Tibial nerve (tissue), 4 donors: ENCODE data around the gene PIGP.

Source experiments
- EP300 ChIP-seq, 2 donors: sonication (generic); formaldehyde crosslinking; IDR thresholded peaks; one replicate each; pipeline ENCODE4 v1.6.1; 2017; ENCODE audit warnings: antibody characterized with exemption in 2 of 2, mild to moderate bottlenecking in 1 of 2
- POLR2A ChIP-seq, 2 donors: fragments of 450-650 bp; IDR thresholded peaks; one replicate each; pipeline ENCODE4 v1.6.1; 2017; ENCODE audit warnings: antibody characterized with exemption in 2 of 2, mild to moderate bottlenecking in 2 of 2, moderate library complexity in 2 of 2
- TF ChIP-seq, protein P1 (sequence below), 5 experiments: fragments of 200-600 bp in 3 of 5; fragments of 450-650 bp in 2 of 5; sonication (generic) in 3 of 5; IDR thresholded peaks; one replicate each; pipeline ENCODE4 v1.5.1; 2016 to 2019; ENCODE audit warnings: antibody characterized with exemption in 5 of 5, mild to moderate bottlenecking in 3 of 5, moderate library complexity in 2 of 5

DNA sequence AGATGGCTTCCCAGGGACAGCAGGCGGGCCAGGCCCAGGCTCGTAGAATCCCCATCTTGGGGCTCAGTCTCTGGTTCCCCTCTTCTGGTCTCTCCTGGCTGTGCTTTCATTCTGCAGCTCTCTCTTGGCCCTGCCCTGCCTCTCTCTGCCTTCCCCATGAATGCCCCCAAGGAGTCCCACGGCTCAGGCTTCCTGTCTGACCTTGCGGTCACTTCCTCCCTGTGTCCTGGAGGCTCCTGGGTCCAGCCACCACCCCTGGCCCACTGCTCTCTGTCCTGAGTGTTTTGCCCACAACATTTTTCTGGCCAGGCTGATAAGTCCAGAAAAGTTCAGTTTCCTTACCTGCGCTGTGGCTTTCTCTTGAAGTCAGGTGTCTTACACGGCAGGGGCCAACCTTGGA, 29.1 kb downstream of the PIGP start:
- TF ChIP-seq, protein P1, sequence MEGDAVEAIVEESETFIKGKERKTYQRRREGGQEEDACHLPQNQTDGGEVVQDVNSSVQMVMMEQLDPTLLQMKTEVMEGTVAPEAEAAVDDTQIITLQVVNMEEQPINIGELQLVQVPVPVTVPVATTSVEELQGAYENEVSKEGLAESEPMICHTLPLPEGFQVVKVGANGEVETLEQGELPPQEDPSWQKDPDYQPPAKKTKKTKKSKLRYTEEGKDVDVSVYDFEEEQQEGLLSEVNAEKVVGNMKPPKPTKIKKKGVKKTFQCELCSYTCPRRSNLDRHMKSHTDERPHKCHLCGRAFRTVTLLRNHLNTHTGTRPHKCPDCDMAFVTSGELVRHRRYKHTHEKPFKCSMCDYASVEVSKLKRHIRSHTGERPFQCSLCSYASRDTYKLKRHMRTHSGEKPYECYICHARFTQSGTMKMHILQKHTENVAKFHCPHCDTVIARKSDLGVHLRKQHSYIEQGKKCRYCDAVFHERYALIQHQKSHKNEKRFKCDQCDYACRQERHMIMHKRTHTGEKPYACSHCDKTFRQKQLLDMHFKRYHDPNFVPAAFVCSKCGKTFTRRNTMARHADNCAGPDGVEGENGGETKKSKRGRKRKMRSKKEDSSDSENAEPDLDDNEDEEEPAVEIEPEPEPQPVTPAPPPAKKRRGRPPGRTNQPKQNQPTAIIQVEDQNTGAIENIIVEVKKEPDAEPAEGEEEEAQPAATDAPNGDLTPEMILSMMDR (IDR thresholded peaks at IDR 0.05), result no peak
- TF ChIP-seq EP300 (IDR thresholded peaks at IDR 0.05) (no peak), POLR2A (IDR thresholded peaks at IDR 0.05) (no peak)
